ENCODE data around the gene CDCA3.

Gene CDCA3

DNA sequence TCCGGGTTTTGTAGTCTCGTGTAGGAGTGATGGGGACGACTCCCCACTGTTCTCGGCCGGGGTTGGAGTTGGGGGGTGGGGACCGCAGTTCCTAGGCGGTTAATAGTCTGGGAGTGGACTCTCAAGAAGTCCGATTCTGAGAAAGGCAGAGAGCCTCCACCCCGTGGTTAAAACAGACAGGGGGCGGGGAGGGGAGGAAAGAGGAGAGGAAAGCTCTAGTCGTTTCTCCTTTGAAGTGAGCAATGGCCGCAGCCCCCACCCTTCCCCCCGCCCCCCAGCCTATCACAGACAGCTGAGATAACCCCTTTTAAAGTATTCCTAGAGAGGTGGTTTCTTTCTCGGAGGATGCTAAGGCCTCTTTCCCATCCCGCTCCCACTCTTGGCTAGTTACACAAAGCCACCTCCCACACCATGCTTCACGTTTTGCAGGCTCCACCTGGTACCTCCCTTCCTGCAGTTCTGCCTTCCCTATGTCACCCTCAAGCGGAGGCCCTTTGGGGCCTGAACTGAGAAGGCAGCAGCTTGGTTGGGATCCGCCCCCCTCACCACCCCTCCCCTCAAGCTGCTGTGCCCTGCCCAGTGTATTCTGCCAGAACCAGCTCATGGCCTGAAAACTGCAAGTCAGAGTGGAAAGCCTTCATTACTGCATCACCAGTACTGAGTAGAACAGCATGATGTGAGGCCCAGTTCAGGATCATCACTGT, 1.7 kb upstream of the CDCA3 start:
- peak; percentile 39 for DNase-seq (ENCODE audit: low spot score)
- FAIRE-seq, result no peak

DNA sequence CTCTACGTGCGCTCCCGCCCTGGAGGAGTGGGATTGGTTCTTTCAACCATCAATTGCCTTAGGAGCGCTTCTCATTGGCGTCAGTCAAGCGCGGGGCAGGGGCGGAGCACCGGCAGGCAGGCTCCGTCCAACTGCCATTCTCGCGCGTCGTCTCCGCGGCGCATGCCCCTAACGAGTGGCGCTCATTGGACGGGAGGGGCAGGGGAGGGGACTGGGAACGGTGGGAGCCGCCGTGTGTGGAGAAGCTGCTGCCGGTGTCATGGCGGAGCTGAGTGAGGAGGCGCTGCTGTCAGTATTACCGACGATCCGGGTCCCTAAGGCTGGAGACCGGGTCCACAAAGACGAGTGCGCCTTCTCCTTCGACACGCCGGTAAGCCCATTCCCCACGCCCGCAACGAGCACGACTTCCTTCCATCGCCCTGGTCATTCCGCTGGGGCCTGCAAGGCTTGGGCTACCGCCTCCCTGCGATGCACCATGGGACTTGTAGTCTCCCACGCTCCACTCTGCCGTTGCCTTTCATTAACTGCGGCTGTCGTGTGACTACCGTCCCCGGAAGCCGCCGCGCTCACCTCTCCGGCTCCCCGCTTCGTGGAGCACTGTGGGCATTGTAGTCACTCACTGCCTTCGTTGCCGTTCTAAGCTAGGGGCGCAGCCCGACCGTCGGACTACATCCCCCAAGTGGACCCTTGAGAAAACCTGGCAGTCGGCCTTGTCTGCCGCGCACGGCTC, 1.0 kb upstream of the CDCA3 start, which contains the start of gene USP5:
TSS of gene USP5 (plus strand) at position 230 of the 730 bp plus-strand sequence. CDS start at position 260, 30 bp downstream.
- DNase-seq (ENCODE audit: low spot score) (peak; percentile 97), FAIRE-seq (peak; percentile 76)

DNA sequence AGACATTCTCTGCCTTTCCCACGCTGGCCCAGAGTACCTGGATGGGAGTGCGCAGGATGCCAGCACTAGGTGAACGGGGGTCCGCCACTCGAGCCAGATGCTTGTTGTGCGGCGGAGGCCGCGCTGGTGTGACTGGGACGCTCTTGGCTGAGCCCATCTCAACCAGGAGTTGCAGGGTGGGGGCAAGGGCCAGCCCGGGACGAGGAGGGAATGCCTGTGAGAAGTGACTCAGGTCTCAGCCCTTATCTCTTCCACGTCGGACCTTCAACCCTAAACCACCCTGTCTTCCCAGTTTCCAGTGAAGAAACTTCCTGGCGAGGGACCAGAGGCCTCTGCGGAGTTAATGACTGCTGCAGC, 312 bp downstream of the CDCA3 start:
- no peak for FAIRE-seq

GRCh38 chr12:6849976-6850560, 1.0 kb downstream of the CDCA3 start:
- DNase-seq (ENCODE audit: low spot score), result no peak
- no peak for FAIRE-seq

More for the DNA sequence above, 312 bp downstream of the CDCA3 start:
- DNase-seq (ENCODE audit: low spot score), result no peak

- no peak for FAIRE-seq
- no peak for DNase-seq (ENCODE audit: low spot score)
Observed at GRCh38 chr12:6849427-6849826, 1.7 kb downstream of the CDCA3 start.

DNA sequence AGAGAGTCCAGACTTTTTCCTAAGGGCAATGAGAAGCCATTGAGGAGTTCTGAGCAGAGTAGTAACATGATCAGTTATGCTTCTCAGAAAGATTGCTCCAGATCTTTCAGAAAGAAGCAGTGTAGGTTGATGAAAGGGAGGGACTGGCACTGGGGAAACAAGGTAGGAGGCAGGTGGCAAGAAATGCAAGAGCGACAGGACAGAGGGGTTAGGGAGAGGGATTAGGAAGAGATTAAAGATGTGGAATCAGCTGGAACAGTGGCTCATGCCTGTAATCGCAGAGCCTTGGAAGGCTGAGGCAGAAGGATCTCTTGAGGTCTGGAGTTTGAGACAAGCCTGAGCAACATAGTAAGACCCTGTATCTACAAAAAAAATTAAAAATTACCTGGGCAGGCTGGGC, 3.4 kb downstream of the CDCA3 start:
- no peak for FAIRE-seq

DNA sequence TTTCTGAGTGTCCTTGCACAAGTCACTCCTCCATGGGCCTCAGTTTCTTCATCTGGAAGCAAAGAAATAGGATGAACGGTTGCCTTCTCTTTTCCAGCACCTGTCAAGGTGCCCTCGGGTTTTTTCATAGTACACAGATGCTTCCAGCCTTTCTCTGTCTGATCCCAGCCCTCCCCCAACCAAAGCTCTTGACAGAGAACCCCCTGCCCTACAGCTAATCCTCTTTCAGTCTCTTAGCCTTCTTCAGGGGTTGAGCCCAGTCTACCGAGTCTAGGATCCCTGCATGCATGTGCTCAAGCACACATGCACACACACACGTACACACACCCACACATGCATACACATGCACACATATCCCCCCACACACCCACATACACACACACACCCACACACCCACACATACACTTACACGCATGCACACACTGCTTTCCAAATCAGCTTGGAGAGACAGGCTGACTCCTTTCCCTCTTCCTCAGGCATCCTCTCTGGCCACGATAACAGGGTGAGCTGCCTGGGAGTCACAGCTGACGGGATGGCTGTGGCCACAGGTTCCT, 4.7 kb downstream of the CDCA3 start:
- DNase-seq (ENCODE audit: low spot score) (no peak), FAIRE-seq (no peak)

More for the DNA sequence above, 3.4 kb downstream of the CDCA3 start:
- DNase-seq (ENCODE audit: low spot score), result no peak

DNA sequence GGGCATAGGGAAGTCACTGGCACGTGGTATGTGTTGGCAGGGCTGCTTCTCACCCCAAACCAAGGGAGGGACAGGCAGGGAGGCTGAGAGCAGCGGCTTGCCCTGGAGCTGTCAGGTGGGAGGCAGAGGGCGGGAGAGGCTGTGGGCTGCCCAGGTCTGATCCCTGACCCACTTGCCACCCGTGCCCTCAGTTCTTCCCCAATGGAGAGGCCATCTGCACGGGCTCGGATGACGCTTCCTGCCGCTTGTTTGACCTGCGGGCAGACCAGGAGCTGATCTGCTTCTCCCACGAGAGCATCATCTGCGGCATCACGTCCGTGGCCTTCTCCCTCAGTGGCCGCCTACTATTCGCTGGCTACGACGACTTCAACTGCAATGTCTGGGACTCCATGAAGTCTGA, 5.7 kb downstream of the CDCA3 start:
- DNase-seq (ENCODE audit: low spot score) (no peak), FAIRE-seq (no peak)

DNA sequence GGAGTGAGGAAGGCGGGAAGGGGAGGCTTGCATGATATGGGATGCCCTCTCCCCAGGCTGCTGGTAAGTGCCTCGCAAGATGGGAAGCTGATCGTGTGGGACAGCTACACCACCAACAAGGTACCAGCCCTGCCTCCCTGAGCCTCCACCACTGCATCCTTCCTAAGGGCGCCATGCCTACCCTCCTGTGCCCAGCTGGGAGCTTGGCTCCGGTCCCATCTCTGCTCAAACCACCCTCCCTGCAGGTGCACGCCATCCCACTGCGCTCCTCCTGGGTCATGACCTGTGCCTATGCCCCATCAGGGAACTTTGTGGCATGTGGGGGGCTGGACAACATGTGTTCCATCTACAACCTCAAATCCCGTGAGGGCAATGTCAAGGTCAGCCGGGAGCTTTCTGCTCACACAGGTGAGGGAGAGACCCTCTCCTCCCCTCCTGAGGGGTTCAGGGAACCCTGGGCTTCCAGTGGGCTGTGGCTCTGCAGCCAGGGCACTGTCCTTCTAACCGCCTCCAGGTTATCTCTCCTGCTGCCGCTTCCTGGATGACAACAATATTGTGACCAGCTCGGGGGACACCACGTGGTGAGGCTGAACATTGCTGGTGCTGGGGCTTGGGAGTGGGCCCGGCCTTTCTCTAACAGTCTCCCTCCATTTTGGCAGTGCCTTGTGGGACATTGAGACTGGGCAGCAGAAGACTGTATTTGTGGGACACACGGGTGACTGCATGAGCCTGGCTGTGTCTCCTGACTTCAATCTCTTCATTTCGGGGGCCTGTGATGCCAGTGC, 7.8 kb downstream of the CDCA3 start:
- DNase-seq (ENCODE audit: low spot score), result no peak
- no peak for FAIRE-seq

DNA sequence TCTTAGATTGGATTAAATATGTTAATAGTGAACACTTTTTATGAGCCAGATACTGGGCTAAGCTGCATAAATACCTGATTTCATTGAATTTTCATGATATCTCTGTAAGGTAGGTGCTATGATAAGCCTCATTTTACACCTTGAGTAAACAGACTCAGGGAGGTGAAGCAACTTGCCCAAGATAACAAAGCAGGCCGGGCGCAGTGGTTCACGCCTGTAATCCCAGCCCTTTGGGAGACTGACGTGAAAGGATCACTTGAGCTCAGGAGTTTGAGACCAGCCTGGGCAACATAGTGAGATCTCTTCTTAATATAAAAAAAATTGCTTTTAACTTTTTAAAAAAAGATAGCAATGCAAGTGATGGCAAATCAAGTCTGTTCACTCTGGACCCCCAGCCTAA, 9.0 kb downstream of the CDCA3 start:
- no peak for FAIRE-seq
- no peak for DNase-seq (ENCODE audit: low spot score)

GRCh38 chr12:6840761-6841515, 10.1 kb downstream of the CDCA3 start, which contains the start of gene GNB3:
TSS of gene GNB3 (plus strand) at chr12:6840925. CDS start at chr12:6841288, 363 bp downstream.
- DNase-seq (ENCODE audit: low spot score), result no peak
- no peak for FAIRE-seq

DNA sequence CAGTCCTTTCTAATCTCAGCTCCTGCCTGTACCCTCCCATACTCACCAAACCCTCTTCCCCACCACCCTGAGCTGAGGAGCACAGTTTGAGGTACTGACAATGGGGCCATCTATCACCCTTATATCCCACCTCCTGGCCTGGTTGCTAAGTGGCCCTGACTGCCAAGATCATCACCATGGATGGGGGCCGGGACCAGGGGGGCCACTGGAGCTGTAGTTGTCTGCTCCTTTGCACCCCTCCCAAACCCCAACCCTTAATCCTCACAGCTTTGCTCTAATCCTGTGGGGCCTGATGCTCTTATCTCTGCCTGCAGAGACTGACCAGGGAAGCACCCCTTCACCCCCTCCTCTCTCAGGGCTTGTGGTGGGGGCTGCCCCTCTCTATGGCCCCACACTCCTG, 10.8 kb downstream of the CDCA3 start:
- FAIRE-seq, result no peak
- no peak for DNase-seq (ENCODE audit: low spot score)

DNA sequence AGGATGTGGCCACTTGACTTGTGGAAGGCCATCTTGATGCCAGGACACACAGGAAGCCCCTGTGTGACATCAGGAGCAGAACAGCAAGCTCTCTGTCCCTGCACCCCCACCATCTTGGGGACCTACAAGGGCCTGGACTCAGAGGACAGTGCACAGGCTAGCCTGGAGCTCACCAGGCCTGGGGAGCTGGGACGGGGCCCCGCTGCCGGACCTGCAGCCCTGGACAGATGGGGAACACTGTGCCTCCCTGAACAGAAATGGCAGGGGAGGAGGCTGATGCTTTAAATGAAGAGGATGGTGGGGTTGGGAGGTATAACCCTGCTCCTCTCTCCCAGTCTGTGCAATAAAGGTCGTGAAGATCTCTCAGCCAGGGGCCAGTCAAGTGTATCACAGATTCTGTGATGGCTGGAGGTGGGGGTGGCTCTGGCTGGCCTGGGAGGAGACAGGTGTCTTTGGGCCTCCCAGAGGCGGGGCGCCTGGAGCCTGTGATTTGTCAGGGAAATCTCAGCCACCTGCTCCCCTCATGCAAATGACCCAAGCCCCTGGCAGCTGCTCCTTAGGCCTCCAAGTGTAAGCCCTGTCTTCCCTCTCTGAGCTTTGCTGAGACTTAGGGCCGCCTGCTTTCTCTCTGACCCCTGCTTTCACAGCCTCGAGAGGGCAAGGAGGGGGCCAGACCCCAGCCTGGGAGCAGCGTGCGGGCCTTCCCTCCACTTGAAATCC, 11.4 kb downstream of the CDCA3 start:
- DNase-seq (ENCODE audit: low spot score) (no peak), FAIRE-seq (no peak)

DNA sequence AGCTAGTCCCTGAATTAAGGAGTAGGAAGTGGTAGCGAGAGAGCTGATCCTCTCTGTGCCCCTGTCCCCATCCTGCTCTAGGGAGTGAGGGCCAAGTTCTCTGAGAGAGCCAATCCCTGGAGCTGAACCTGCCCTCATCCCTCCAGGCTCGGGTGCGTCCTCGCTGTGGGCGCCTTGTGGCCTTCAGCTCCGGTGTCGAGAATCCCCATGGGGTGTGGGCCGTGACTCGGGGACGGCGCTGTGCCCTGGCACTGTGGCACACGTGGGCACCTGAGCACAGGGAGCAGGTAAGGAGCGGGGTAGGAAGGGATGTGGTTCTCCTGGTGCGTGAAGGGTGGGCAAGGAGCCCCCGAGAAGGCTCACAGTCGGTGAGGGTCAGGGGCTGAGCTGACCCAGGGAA, 12.2 kb downstream of the CDCA3 start:
- DNase-seq (ENCODE audit: low spot score) (no peak), FAIRE-seq (no peak)

DNA sequence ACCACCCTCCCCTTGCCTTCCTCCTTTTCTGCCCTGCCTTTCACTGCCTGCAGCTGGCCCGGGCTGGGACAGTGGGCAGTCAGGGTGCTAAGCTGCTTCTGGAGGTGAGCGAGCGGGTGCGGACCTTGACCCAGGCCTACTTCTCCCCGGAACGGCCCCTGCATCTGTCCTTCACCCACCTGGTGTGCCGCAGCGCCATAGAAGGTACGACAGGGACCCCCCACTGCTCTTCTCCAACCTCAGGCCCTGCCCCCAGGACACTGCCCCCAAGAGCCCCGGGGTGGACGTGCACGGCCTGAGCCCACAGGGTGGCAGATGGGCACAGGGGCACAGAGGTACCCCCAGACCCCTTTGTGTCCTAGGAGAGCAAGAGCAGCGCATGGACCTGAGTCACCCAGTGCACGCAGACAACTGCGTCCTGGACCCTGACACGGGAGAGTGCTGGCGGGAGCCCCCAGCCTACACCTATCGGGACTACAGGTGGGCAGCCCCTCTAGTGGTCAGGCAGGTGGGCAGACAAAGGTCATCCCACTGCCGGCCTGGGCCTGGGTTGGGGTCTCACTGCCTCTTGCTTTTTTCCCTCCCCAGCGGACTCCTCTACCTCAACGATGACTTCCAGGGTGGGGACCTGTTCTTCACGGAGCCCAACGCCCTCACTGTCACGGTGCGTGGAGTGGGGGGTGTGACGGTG, 13.6 kb downstream of the CDCA3 start:
- no peak for FAIRE-seq

GRCh38 chr12:6836851-6837250, 14.2 kb downstream of the CDCA3 start:
- FAIRE-seq (no peak), DNase-seq (ENCODE audit: low spot score) (no peak)

More for the DNA sequence above, 13.6 kb downstream of the CDCA3 start:
- DNase-seq (ENCODE audit: low spot score), result no peak

DNA sequence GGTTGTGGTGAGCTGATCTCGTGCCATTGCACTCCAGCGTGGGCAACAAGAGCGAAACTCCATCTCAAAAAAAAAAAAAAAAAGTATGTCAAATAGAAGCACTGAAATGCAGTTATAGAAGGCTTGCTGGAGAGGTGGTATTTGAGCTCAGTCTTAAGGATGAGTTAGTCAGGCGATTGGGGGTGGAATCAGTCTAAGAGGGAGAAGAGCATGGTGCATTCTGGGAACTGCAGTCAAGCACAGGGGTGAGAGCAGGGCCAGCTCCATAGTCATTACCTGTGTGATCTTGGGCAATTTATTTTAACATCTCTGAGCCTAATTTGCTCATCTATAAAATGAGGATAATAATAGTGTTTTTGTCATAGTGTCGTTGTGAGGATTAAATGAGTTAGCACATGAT, 16.2 kb downstream of the CDCA3 start:
- FAIRE-seq, result no peak

DNA sequence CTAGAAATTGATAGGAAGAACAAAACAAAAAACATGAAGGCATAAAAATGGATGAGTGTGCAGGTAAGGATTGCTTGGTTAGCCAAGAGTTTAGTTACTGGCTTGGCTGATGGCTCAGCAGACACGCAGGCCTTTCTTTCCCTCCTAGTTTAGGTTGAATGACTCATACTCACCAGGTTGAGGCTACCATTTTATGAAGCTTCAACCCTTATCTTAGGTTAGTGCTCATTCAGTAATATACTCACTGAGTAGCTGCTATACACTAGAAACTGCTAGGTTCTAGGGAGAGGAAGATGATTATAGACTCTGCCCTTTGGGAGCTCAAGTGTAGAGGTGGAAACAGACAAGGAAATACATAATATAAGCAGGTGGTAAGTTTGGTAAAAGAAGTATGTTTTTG, 16.8 kb downstream of the CDCA3 start:
- DNase-seq (ENCODE audit: low spot score), result peak; percentile 26
- FAIRE-seq, result no peak

More for the DNA sequence above, 16.2 kb downstream of the CDCA3 start:
- DNase-seq (ENCODE audit: low spot score), result no peak

- FAIRE-seq (no peak), DNase-seq (ENCODE audit: low spot score) (no peak)
Observed at GRCh38 chr12:6833189-6833890, 17.7 kb downstream of the CDCA3 start.

Measured in RCC 7860 (cell line).